Left ventricle myocardium inferior (tissue), 1 donor: Measurements from ENCODE around the gene IL17RA. TPM values are rescaled to one million over a fixed set of nuclear protein-coding genes. Genes with fewer than 3 reads are reported as not detected.

ENCODE experiments used
- DNase-seq: peaks from one replicate; pipeline ENCODE4 v3.0.0-alpha.2; 2020
- H3K27ac ChIP-seq: fragments of 200-600 bp; replicated peaks from 2 replicates; pipeline ENCODE4 v1.8.0; 2021
- H3K27me3 ChIP-seq: fragments of 200-600 bp; 2 replicates; pipeline ENCODE4 v1.8.0; 2021; ENCODE audit warnings: low read depth
- H3K36me3 ChIP-seq: fragments of 200-600 bp; 2 replicates; pipeline ENCODE4 v1.8.0; 2021
- H3K4me1 ChIP-seq: fragments of 200-600 bp; 2 replicates; pipeline ENCODE4 v1.8.0; 2021
- H3K4me3 ChIP-seq: fragments of 200-600 bp; 2 replicates; pipeline ENCODE4 v1.8.0; 2021; ENCODE audit warnings: mild to moderate bottlenecking, moderate library complexity
- H3K9me3 ChIP-seq: fragments of 200-600 bp; replicated peaks from 2 replicates; pipeline ENCODE4 v1.8.0; 2021
- CTCF ChIP-seq: fragments of 200-600 bp; IDR thresholded peaks from 2 replicates; pipeline ENCODE4 v1.8.0; 2021; ENCODE audit warnings: antibody characterized with exemption, mild to moderate bottlenecking, borderline replicate concordance
- intact Hi-C: fragments of 100-400 bp; cut with micrococcal nuclease; formaldehyde crosslinking; loops from one replicate; pipeline ENCODE4 v1.11.0; 2022
- total RNA-seq: library from RNA; stranded (reverse); fragmentation: NEBNext Ultra II Directional; extraction: Animal tissue kit (Norgen Biotek cat#: 25700); gene quantifications from one replicate; pipeline ENCODE4 v1.2.1, GENCODE V29; 2021
- donor health status: DM: no; HTN: yes; CAD: no; lungs with severe emphysema.

Gene IL17RA
- total RNA-seq, 1 donor from 2014 or later = 7.6 TPM

- Histone ChIP-seq H3K9me3 (no peaks in the 10 kb centered on the region), H3K4me1 (peaks cover 12% of the 10 kb centered on the region), H3K4me3 (no peak overlapping the region), H3K27me3 (no peaks in the 10 kb centered on the region), H3K36me3 (peaks cover 23% of the 10 kb centered on the region), H3K27ac (no peak overlapping the region)
- TF ChIP-seq CTCF = no peak
- DNase-seq = no peak
- intact Hi-C loops = no loop called here
These were observed 27.8 kb downstream of the IL17RA start for GRCh38 chr22:17112491-17113042.

GRCh38 chr22:17113600-17113999 lies 28.8 kb downstream of the IL17RA start:
- DNase-seq = no peak
- no peak for TF ChIP-seq CTCF
- Histone ChIP-seq H3K4me3 (no peak overlapping the region), H3K27me3 (no peaks in the 10 kb centered on the region), H3K9me3 (no peaks in the 10 kb centered on the region), H3K27ac (no peak overlapping the region), H3K4me1 (peaks cover 22% of the 10 kb centered on the region), H3K36me3 (peaks cover 13% of the 10 kb centered on the region)
- intact Hi-C loops = no loop called here

GRCh38 chr22:17114173-17114897 lies 29.5 kb downstream of the IL17RA start:
- intact Hi-C loops = no loop called here
- Histone ChIP-seq H3K27me3 (no peaks in the 10 kb centered on the region), H3K4me1 (peaks cover 29% of the 10 kb centered on the region), H3K4me3 (no peak overlapping the region), H3K27ac (no peak overlapping the region), H3K36me3 (peaks cover 6% of the 10 kb centered on the region), H3K9me3 (no peaks in the 10 kb centered on the region)
- TF ChIP-seq CTCF = no peak
- no peak for DNase-seq

- intact Hi-C loops = no loop called here
These were observed 30.1 kb downstream of the IL17RA start for GRCh38 chr22:17114898-17115235.

GRCh38 chr22:17115236-17115635 lies 30.4 kb downstream of the IL17RA start:
- Histone ChIP-seq H3K36me3 (no peaks in the 10 kb centered on the region), H3K27me3 (peaks cover 6% of the 10 kb centered on the region), H3K27ac (no peak overlapping the region), H3K4me1 (peaks cover 35% of the 10 kb centered on the region), H3K9me3 (no peaks in the 10 kb centered on the region), H3K4me3 (no peak overlapping the region)
- DNase-seq = no peak
- intact Hi-C loops = no loop called here
- TF ChIP-seq CTCF = no peak

More at GRCh38 chr22:17114898-17115235, 30.1 kb downstream of the IL17RA start:
- no peak overlapping the region for H3K4me3 ChIP-seq
- peaks cover 5% of the 10 kb centered on the region for H3K27me3 ChIP-seq
- DNase-seq = no peak
- TF ChIP-seq CTCF = no peak
- H3K36me3 ChIP-seq = peaks cover under 1% of the 10 kb centered on the region
- H3K9me3 ChIP-seq = no peaks in the 10 kb centered on the region
- peaks cover 35% of the 10 kb centered on the region for H3K4me1 ChIP-seq
- H3K27ac ChIP-seq = no peak overlapping the region
